GM18526 (cell line): ENCODE measurements around the gene LRRC40.

Source experiments
- POLR2A ChIP-seq: IDR thresholded peaks from 3 replicates; pipeline ENCODE4 v1.6.1; 2011; ENCODE audit not compliant: insufficient read length; ENCODE audit errors: extremely low read depth

The LRRC40 gene

GRCh38 chr1:70205434-70206118 lies at the start of gene LRRC40:
LRRC40 (minus strand) TSS chr1:70205579; CDS start chr1:70205540, 39 bp downstream.
- peak; percentile 72 for TF ChIP-seq POLR2A

DNA sequence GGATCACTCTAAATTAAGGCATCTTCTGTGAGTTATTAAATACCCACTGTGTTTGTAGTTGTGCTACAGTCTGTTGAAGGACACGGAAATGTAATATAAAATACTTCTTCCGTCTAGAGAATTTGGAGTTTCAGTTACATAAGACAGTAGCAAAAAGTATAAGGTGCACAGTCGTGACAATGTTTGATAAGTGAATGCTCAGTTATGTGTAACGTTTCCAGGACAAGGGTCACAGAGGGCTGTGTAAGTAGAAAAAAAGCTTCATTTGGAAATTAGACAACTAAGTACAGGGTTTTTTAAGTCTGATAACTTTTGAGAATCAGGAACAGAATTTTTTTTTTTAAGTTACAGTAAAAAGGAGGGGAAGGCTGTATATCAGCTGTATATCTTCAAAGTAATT lies 43.4 kb upstream of the LRRC40 start:
- TF ChIP-seq POLR2A = no peak

GRCh38 chr1:70247768-70248167 lies 42.4 kb upstream of the LRRC40 start:
- TF ChIP-seq POLR2A = no peak

GRCh38 chr1:70247122-70247521 lies 41.7 kb upstream of the LRRC40 start:
- no peak for TF ChIP-seq POLR2A

- no peak for TF ChIP-seq POLR2A
Observed at GRCh38 chr1:70239940-70240339, 34.6 kb upstream of the LRRC40 start.

DNA sequence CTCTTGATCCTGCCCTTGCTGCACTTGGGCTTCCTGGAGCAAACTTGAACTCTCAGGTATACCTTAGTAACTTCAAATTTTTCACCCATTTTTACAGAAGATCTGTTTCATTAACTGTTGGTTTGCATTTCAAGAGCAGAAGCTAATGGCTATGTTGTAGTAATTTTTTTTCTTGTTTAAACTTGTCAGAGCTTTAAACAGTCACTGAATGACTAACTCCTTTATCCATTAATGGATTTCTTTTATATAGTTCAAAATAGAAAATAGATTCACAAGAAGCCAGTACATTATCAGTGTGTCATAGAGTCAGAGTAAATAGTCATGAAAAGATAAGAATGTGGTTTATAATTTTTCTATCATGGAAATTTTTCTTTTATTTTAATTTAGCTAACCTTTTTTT lies 29.4 kb upstream of the LRRC40 start:
- TF ChIP-seq POLR2A = no peak

GRCh38 chr1:70231475-70231874 lies 26.1 kb upstream of the LRRC40 start:
- no peak for TF ChIP-seq POLR2A

- no peak for TF ChIP-seq POLR2A
Observed at GRCh38 chr1:70228670-70229069, 23.3 kb upstream of the LRRC40 start.

- TF ChIP-seq POLR2A = no peak
Observed at GRCh38 chr1:70227439-70227838, 22.1 kb upstream of the LRRC40 start.

DNA sequence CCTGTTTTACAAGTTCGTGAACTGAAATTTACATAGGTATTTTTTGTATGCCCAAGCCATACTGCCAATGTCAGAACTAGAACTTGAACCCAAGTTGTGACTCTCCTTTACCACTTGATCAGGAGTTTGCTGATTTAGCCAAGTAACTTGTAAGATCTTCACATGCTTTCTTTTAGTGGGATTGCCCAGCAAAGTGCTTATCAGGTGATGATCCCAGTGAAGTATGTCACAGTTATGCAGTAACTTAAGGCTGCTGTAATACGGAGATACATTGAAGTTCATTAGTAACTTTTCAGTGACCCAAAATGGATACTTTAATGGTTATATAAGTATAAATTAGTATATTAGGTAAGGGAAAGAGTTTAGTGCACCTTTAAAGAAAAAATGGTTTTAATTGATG lies 19.6 kb upstream of the LRRC40 start:
- no peak for TF ChIP-seq POLR2A

- no peak for TF ChIP-seq POLR2A
Observed at GRCh38 chr1:70222716-70223235, 17.4 kb upstream of the LRRC40 start.

GRCh38 chr1:70221238-70222121 lies 16.1 kb upstream of the LRRC40 start, which contains the start of gene SRSF11:
SRSF11 (plus strand) TSS chr1:70221380; CDS start chr1:70221637, 257 bp downstream.
- peak; percentile 81 for TF ChIP-seq POLR2A

DNA sequence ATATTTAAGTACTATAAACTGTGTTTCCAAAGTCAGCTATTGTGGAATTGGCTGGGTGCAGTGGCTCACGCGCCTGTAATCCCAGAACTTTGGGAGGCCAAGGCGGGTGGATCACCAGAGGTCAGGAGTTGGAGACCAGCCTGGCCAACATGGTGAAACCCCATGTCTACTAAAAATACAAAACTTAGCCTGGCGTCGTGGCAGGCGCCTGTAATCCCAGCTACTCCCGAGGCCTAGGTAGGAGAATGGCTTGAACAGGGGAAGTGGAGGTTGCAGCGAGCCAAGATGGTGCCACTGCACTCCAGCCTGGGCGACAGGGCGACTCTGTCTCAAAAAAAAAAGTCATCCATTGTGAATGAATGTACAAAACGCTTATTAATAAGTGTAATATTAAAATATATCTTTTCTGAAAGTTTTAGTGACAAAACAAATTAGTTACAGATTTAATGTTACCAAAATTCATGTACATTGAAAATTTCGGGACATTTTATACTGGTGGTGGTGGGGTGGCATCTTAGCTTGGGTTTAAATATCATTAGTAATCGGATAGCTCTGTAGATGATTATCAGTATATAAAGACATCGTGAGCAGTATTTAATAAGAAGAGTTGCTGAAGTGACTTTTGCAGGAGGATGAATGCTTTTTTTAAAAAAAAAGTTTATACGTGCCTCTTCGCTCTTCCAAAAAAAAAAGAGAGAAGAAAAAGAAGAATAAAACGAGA lies 15.3 kb upstream of the LRRC40 start:
- TF ChIP-seq POLR2A = no peak

DNA sequence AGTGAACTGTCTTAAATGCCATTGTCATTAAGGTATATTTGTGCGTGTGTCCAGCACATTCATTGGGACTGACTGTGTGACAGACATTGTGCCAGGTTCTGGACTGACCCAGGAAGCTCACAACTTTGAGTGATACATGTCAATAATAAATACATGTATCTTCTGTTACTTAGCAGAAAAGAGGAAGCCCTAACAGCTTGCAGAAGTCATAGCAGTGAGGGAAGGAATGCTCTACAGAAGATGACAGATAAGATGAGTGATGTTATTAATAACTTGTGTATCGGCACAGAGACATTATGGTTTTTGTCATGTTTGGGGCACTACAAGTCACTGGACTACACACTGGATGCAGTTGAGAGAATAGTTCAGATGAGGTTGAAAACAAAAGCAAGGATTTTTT lies 14.6 kb upstream of the LRRC40 start:
- TF ChIP-seq POLR2A = no peak

GRCh38 chr1:70211541-70211940 lies 6.2 kb upstream of the LRRC40 start:
- TF ChIP-seq POLR2A = no peak
